ENCODE results near the gene YWHAG.
A peak's percentile ranks its signal among the peaks of the same experiment; 100 is the strongest.

GRCh38 chr7:76302347-76303201 lies 56.2 kb downstream of the YWHAG start, which contains the start of gene HSPB1:
- TF ChIP-seq CTCF (conservative IDR thresholded peaks at IDR 0.05; ENCODE audit: low read length) (0 out of 2 replicates have a peak, but pooled peaks have one; percentile 8), EZH2phosphoT487 (IDR thresholded peaks at IDR 0.05; ENCODE audit: borderline replicate concordance, low read depth, low read length) (no peak)
